Fibroblast of the aortic adventitia (primary cell): ENCODE data around the gene EPHA10. TPM values are rescaled to one million over a fixed set of nuclear protein-coding genes. Genes with fewer than 3 reads are reported as not detected.
"Not testable (repeated sequence)": the region's sequence is repeated elsewhere in the genome, so short reads cannot be mapped to it uniquely, and the experiment has no call there.

Source experiments
- DNase-seq: peaks from one replicate; pipeline ENCODE4 v3.0.0-alpha.2; 2010; ENCODE audit warnings: low read depth
- H3K4me3 ChIP-seq: 2 replicates; pipeline ENCODE4 v1.5.1; 2011; ENCODE audit warnings: low read depth, mild to moderate bottlenecking, control low read depth, low read length, moderate library complexity
- total RNA-seq: library from RNA; depleted of rRNA; stranded (reverse); fragments of >200 nt; gene quantifications from 2 replicates; pipeline ENCODE4 v1.2.3, GENCODE V29; 2012; ENCODE audit warnings: low replicate concordance
- TF ChIP-seq, protein P1 (sequence below): IDR thresholded peaks from 2 replicates; pipeline ENCODE4 v1.5.1; 2011; ENCODE audit warnings: mild to moderate bottlenecking, low read length, control low read depth, inconsistent platforms; ENCODE audit not compliant: insufficient read depth

Gene EPHA10
- total RNA-seq, 1 donor, result not detected

DNA sequence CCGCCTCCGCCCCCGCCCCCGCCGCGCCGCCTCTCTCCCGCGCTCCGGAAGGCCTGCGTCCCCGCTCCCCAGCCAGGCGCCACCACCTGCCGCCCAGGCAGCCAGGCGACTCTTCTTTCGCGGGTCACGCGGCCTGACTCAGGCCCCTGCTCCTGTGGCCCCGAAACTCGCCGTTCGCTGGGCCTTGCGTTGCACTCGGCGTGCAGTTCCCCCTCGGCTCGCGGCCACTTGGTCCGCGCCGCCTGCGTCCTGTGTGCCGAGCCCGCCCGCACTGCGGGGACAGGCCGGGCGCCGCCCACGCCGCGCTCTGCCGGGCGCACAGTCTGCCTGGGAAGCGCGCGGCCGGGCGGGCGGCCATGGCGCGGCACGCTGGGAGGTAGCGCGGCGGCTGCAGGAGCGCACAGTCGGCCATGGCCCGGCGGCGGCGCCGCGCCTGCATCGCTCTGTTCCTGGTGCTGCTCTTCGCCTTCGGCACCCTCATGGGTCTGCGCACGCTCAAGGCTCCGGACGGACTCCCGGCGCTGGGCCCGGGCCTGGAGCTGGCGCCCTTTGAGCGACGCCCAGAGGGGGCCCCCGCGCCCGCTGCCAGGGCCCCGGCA is 29.0 kb upstream of the EPHA10 start, which contains the start of gene MANEAL:
TSS of gene MANEAL (plus strand) at position 75 of the 599 bp plus-strand sequence. CDS start at position 411, 336 bp downstream.
- DNase-seq, result peak; percentile 38
- peak within 1 kb of the TSS; percentile 65 for H3K4me3 ChIP-seq
- TF ChIP-seq, protein P1, sequence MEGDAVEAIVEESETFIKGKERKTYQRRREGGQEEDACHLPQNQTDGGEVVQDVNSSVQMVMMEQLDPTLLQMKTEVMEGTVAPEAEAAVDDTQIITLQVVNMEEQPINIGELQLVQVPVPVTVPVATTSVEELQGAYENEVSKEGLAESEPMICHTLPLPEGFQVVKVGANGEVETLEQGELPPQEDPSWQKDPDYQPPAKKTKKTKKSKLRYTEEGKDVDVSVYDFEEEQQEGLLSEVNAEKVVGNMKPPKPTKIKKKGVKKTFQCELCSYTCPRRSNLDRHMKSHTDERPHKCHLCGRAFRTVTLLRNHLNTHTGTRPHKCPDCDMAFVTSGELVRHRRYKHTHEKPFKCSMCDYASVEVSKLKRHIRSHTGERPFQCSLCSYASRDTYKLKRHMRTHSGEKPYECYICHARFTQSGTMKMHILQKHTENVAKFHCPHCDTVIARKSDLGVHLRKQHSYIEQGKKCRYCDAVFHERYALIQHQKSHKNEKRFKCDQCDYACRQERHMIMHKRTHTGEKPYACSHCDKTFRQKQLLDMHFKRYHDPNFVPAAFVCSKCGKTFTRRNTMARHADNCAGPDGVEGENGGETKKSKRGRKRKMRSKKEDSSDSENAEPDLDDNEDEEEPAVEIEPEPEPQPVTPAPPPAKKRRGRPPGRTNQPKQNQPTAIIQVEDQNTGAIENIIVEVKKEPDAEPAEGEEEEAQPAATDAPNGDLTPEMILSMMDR, result no peak

DNA sequence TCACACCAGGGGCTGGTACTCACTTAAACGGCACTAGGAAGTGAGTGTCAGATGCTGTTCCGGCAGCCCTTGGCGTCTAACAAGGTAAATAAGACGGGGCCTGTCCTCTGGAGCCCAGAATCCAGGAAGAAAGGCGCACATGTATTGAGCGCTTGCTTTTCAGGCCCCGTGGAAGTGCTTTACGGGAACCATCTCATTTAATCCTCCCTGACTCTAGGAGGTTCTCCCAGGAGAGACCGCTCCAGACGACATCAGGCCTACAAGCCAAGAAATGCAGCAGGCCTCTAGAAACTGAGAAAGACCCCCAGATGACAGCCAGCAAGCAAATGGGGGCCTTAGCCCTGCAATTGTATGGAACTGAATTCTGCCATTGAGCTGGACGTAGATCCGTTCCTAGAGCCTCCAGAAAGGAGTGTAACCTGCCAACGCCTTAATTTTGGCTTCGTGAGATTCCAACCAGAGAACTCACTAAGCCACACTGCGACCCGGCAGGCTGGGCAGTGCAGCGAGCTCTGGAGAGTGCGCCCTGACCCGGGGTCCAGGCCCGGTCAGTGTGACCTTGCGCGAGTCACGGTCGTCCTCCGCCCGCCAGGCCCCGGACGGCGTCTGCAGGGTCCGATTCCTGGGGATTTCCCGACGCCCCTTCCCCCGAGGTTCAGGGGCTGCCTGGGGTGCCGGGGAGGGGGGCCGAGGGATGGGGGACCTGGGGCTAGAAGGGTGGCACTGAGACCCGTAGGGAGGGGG is 28.2 kb upstream of the EPHA10 start:
- no peak overlapping the region for H3K4me3 ChIP-seq
- no peak for DNase-seq

DNA sequence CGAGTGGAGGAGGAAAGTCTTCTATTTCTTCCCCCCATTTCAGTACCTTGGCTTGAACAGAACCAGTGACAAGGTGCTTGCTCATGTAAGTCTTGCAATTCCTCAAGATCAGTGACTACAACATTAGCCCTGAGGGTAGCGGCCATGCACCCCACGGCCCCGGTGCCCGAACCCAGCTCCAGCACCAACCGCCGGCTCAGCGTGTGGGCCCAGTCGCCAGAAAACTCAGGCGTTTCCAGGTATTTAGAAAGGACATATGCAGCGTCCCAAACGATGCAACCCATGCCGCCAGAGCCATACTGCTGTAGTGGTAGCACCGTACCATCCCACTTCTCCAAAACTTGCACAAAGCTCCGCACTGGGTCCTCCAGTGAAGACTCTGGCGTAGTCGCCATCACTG is 17.6 kb upstream of the EPHA10 start:
- H3K4me3 ChIP-seq, result no peak overlapping the region
- TF ChIP-seq, protein P1, result no peak
- no peak for DNase-seq

More for the DNA sequence above, 28.2 kb upstream of the EPHA10 start:
- TF ChIP-seq, protein P1, result no peak

DNA sequence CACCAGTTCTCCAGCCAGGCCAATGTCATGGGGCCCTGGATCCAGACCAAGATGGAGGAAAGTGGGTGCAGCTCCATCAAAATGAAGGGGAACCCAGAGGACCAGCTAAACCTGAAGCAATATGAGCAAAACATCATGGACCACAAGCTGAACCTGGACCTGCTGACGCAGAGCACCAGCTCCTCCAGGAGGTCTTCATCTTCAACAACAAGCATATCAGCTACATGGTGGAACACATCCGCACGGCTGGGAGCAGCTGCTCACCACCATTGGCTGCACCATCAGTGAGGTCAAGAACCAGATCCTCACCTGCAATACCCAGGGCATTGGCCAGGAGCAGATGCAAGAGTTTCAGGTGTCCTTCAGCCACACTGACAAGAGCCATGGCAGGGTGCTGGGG is 13.7 kb upstream of the EPHA10 start:
- TF ChIP-seq, protein P1, result no peak
- no peak for DNase-seq

DNA sequence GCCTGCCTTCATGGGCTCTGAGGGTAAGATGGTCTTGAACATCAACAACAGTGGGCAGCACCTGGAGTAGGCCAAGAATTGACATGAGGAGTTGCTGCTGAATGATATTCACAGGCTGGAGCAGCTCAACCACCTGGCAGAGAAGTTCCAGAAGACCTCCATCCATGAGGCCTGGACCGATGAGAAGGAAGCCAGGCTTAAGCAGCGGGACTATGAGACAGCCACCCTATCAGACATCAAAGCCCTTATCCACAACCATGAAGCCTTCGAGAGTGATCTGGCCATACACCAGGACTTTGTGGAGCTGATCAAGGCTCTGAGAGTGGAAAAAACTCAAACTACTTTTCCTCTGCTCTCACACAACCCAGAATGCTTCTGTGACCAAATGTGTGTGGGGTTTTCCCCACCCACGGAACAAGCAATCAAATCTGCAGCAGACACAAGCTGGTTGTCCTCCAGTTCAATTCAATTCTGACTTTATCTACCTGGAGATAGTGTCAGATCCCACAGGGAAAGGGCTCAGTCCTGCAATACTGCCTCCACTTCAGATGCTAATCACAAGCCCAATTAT is 12.1 kb upstream of the EPHA10 start:
- TF ChIP-seq, protein P1, result no peak

More for the DNA sequence above, 13.7 kb upstream of the EPHA10 start:
- no peak overlapping the region for H3K4me3 ChIP-seq

DNA sequence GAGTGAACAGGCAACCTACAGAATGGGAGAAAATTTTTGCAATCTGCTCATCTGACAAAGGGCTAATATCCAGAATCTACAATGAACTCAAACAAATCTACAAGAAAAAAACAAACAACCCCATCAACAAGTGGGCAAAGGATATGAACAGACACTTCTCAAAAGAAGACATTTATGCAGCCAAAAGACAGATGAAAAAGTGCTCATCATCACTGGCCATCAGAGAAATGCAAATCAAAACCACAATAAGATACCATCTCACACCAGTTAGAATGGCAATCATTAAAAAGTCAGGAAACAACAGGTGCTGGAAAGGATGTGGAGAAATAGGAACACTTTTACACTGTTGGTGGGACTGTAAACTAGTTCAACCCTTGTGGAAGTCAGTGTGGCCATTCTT is 6.5 kb upstream of the EPHA10 start:
- not testable (repeated sequence) for DNase-seq, H3K4me3 ChIP-seq

More for the DNA sequence above, 12.1 kb upstream of the EPHA10 start:
- no peak overlapping the region for H3K4me3 ChIP-seq
- no peak for DNase-seq

DNA sequence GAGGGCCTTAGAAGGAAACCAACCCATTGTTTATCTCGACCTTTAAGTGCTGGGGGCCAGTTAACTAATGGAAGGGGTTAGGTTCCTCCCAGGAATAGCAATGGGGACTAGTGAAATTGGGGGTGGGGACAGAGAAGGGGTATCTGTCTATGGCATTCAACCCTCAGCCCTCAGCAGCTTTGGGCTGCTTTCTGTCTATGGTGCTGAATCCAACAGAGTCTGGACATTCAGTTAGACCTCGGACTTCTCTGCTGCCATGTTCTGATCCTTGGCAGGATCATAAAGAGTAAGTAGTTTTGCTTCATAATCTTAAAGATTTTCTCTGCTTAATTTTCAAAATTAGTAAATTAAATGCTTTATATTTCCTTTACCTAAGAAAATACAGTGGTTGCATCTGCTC is 2.6 kb upstream of the EPHA10 start:
- H3K4me3 ChIP-seq, result no peak overlapping the region
- no peak for DNase-seq
- TF ChIP-seq, protein P1, result no peak
